Suprapubic skin (tissue), 4 donors: ENCODE data around the gene IL33. TPM values are rescaled to one million over a fixed set of nuclear protein-coding genes. Genes with fewer than 3 reads are reported as not detected.

ENCODE experiments used
- DNase-seq, 2 donors: peaks; one replicate each; pipeline ENCODE4 v3.0.0-alpha.2; 2019; ENCODE audit warnings: low spot score in 2 of 2
- H3K27ac ChIP-seq: fragments of 200-600 bp; sonication (generic); one replicate; pipeline ENCODE4 v1.5.1; 2019
- H3K27me3 ChIP-seq: fragments of 200-600 bp; sonication (generic); one replicate; pipeline ENCODE4 v1.5.1; 2019
- H3K36me3 ChIP-seq: fragments of 200-600 bp; sonication (generic); one replicate; pipeline ENCODE4 v1.5.1; 2019
- H3K4me1 ChIP-seq: fragments of 200-600 bp; sonication (generic); one replicate; pipeline ENCODE4 v1.5.1; 2019
- H3K4me3 ChIP-seq: fragments of 200-600 bp; sonication (generic); one replicate; pipeline ENCODE4 v1.5.1; 2019; ENCODE audit warnings: mild to moderate bottlenecking
- H3K9me3 ChIP-seq: fragments of 200-600 bp; sonication (generic); one replicate; pipeline ENCODE4 v1.5.1; 2019
- EP300 ChIP-seq: sonication (generic); formaldehyde crosslinking; IDR thresholded peaks from one replicate; pipeline ENCODE4 v1.6.1; 2017; ENCODE audit warnings: antibody characterized with exemption
- POLR2A ChIP-seq, 2 donors: fragments of 450-650 bp; IDR thresholded peaks; one replicate each; pipeline ENCODE4 v1.6.1; 2017; ENCODE audit warnings: antibody characterized with exemption in 2 of 2, mild to moderate bottlenecking in 2 of 2, moderate library complexity in 2 of 2
- POLR2AphosphoS5 ChIP-seq, 3 donors: sonication (generic); formaldehyde crosslinking; IDR thresholded peaks; one replicate each; pipeline ENCODE4 v1.6.1; 2017; ENCODE audit warnings: antibody characterized with exemption in 3 of 3
- WGBS: methylation state at CpG from one replicate; pipeline ENCODE4 v1.1.5; 2018; 5-methylcytosine and 5-hydroxymethylcytosine counted together
- total RNA-seq, 4 donors: library from RNA; depleted of rRNA; stranded (reverse); fragments of >200 nt; gene quantifications; one replicate each; pipeline ENCODE4 v1.1.0, GENCODE V29; 2016
- TF ChIP-seq, protein P1 (sequence below), 2 donors: fragments of 200-600 bp in 1 of 2; fragments of 450-650 bp in 1 of 2; sonication (generic) in 1 of 2; IDR thresholded peaks; one replicate each; pipeline ENCODE4 v1.5.1; 2016 to 2019; ENCODE audit warnings: antibody characterized with exemption in 2 of 2, mild to moderate bottlenecking in 1 of 2, moderate library complexity in 1 of 2

IL33 gene
- total RNA-seq, 4 donors from 2014 or later: 11.3 to 37.3 (median 25.6) TPM

GRCh38 chr9:6194934-6195333 lies 20.7 kb upstream of the IL33 start:
- no peaks in the 10 kb centered on the region for H3K27me3 ChIP-seq
- TF ChIP-seq, protein P1, sequence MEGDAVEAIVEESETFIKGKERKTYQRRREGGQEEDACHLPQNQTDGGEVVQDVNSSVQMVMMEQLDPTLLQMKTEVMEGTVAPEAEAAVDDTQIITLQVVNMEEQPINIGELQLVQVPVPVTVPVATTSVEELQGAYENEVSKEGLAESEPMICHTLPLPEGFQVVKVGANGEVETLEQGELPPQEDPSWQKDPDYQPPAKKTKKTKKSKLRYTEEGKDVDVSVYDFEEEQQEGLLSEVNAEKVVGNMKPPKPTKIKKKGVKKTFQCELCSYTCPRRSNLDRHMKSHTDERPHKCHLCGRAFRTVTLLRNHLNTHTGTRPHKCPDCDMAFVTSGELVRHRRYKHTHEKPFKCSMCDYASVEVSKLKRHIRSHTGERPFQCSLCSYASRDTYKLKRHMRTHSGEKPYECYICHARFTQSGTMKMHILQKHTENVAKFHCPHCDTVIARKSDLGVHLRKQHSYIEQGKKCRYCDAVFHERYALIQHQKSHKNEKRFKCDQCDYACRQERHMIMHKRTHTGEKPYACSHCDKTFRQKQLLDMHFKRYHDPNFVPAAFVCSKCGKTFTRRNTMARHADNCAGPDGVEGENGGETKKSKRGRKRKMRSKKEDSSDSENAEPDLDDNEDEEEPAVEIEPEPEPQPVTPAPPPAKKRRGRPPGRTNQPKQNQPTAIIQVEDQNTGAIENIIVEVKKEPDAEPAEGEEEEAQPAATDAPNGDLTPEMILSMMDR (IDR thresholded peaks at IDR 0.05): no peak
- TF ChIP-seq POLR2AphosphoS5 (IDR thresholded peaks at IDR 0.05): no peak
- TF ChIP-seq POLR2A (IDR thresholded peaks at IDR 0.05): no peak
- TF ChIP-seq EP300: no peak
- H3K4me3 ChIP-seq: no peak overlapping the region
- H3K36me3 ChIP-seq: no peaks in the 10 kb centered on the region
- H3K4me1 ChIP-seq: no peaks in the 10 kb centered on the region
- H3K9me3 ChIP-seq: no peaks in the 10 kb centered on the region
- WGBS: 69% methylated on average over 2 of the region's 2 CpGs
- H3K27ac ChIP-seq: no peak overlapping the region
- no peak for DNase-seq

GRCh38 chr9:6195714-6196360 lies 19.8 kb upstream of the IL33 start:
- WGBS: 80% methylated on average over 4 of the region's 4 CpGs
- TF ChIP-seq, protein P1 (IDR thresholded peaks at IDR 0.05): no peak
- TF ChIP-seq POLR2AphosphoS5 (IDR thresholded peaks at IDR 0.05) (no peak), POLR2A (IDR thresholded peaks at IDR 0.05) (no peak), EP300 (no peak)
- Histone ChIP-seq H3K27ac (no peak overlapping the region), H3K4me1 (no peaks in the 10 kb centered on the region), H3K9me3 (no peaks in the 10 kb centered on the region), H3K4me3 (no peak overlapping the region), H3K36me3 (no peaks in the 10 kb centered on the region), H3K27me3 (no peaks in the 10 kb centered on the region)
- no peak for DNase-seq

- H3K27ac ChIP-seq: no peak overlapping the region
- H3K4me1 ChIP-seq: no peaks in the 10 kb centered on the region
- WGBS: 70% methylated on average over 3 of the region's 3 CpGs
- H3K4me3 ChIP-seq: no peak overlapping the region
- no peak for DNase-seq
- TF ChIP-seq, protein P1 (IDR thresholded peaks at IDR 0.05): peak in 1 of 2 donors; percentile 26
- TF ChIP-seq EP300: no peak
- H3K36me3 ChIP-seq: no peaks in the 10 kb centered on the region
- H3K9me3 ChIP-seq: no peaks in the 10 kb centered on the region
- H3K27me3 ChIP-seq: no peaks in the 10 kb centered on the region
Observed at GRCh38 chr9:6197330-6197729, 18.3 kb upstream of the IL33 start.

- H3K27me3 ChIP-seq: peaks cover 2% of the 10 kb centered on the region
- no peak overlapping the region for H3K4me3 ChIP-seq
- no peak overlapping the region for H3K27ac ChIP-seq
- TF ChIP-seq POLR2A (IDR thresholded peaks at IDR 0.05) (no peak), EP300 (no peak), POLR2AphosphoS5 (IDR thresholded peaks at IDR 0.05) (no peak)
- TF ChIP-seq, protein P1 (IDR thresholded peaks at IDR 0.05): no peak
- WGBS: 61% methylated on average over 4 of the region's 4 CpGs
- DNase-seq: no peak
- H3K36me3 ChIP-seq: no peaks in the 10 kb centered on the region
- H3K9me3 ChIP-seq: no peaks in the 10 kb centered on the region
- no peaks in the 10 kb centered on the region for H3K4me1 ChIP-seq
Observed at GRCh38 chr9:6198251-6198650, 17.4 kb upstream of the IL33 start.

- H3K27ac ChIP-seq: no peak overlapping the region
- H3K4me1 ChIP-seq: no peaks in the 10 kb centered on the region
- H3K27me3 ChIP-seq: peaks cover 3% of the 10 kb centered on the region
- H3K4me3 ChIP-seq: no peak overlapping the region
- WGBS: 77% methylated on average over 3 of the region's 3 CpGs
- no peaks in the 10 kb centered on the region for H3K36me3 ChIP-seq
- no peaks in the 10 kb centered on the region for H3K9me3 ChIP-seq
- DNase-seq: no peak
- TF ChIP-seq, protein P1 (IDR thresholded peaks at IDR 0.05): no peak
- no peak for TF ChIP-seq POLR2A (IDR thresholded peaks at IDR 0.05)
- TF ChIP-seq EP300: no peak
- no peak for TF ChIP-seq POLR2AphosphoS5 (IDR thresholded peaks at IDR 0.05)
Observed at GRCh38 chr9:6199596-6199995, 16.0 kb upstream of the IL33 start.
